Gastrocnemius medialis (tissue), 4 donors: Measurements from ENCODE around the gene FNBP1L.

Experiments
- POLR2A ChIP-seq, 2 donors: fragments of 450-650 bp; IDR thresholded peaks; one replicate each; pipeline ENCODE4 v1.6.1; 2017; ENCODE audit warnings: antibody characterized with exemption in 2 of 2, mild to moderate bottlenecking in 2 of 2, moderate library complexity in 2 of 2
- TF ChIP-seq, protein P1 (sequence below), 5 experiments: fragments of 450-650 bp in 3 of 5; fragments of 200-600 bp in 2 of 5; sonication (generic) in 2 of 5; IDR thresholded peaks in 4 of 5; conservative IDR thresholded peaks in 1 of 5; 1 replicate in 4 of 5; 2 replicates in 1 of 5; pipeline ENCODE4 v1.5.1; 2016 to 2019; ENCODE audit warnings: antibody characterized with exemption in 5 of 5, mild to moderate bottlenecking in 3 of 5, moderate library complexity in 3 of 5

DNA sequence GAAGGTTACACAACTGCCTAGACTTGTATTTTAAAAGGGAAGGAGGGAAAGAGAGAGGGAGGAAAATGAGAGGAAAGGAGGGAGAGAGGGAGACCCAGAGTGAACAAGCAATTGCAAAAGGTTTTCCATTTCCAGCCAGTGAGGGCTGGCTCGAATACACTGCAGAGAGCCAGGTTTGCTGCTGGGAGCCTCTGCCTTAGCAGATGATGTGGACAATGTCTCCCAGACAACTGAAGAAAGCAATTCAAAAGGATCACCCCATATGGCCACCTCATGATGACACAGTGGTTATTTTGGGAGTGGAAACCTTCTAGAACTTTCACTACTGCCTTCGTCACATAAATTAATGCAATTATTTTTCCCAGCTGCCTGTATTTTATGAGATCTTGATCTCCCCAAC, 147.3 kb downstream of the FNBP1L start:
- TF ChIP-seq, protein P1, sequence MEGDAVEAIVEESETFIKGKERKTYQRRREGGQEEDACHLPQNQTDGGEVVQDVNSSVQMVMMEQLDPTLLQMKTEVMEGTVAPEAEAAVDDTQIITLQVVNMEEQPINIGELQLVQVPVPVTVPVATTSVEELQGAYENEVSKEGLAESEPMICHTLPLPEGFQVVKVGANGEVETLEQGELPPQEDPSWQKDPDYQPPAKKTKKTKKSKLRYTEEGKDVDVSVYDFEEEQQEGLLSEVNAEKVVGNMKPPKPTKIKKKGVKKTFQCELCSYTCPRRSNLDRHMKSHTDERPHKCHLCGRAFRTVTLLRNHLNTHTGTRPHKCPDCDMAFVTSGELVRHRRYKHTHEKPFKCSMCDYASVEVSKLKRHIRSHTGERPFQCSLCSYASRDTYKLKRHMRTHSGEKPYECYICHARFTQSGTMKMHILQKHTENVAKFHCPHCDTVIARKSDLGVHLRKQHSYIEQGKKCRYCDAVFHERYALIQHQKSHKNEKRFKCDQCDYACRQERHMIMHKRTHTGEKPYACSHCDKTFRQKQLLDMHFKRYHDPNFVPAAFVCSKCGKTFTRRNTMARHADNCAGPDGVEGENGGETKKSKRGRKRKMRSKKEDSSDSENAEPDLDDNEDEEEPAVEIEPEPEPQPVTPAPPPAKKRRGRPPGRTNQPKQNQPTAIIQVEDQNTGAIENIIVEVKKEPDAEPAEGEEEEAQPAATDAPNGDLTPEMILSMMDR (IDR thresholded peaks at IDR 0.05 in 4 of 5, conservative IDR thresholded peaks at IDR 0.05 in 1 of 5) = no peak
- no peak for TF ChIP-seq POLR2A (IDR thresholded peaks at IDR 0.05)
